Endothelial cell of umbilical vein (primary cell): ENCODE measurements around the gene ARHGEF39. TPM values are rescaled to one million over a fixed set of nuclear protein-coding genes. Genes with fewer than 3 reads are reported as not detected.

Experiments
- BruUV-seq: library from RNA; stranded (reverse); fragments of 400-500 nt; replicated peaks from 2 replicates; lab custom pipeline; 2021; lab: Mats Ljungman, UMichigan
- CTCF ChIA-PET: fragments of 300-600, 350-600 bp; sonication (Branson Sonifier 250); formaldehyde crosslinking; loops from one replicate; lab custom pipeline; 2021; ENCODE audit warnings: antibody characterized with exemption, inconsistent platforms; lab: Charles Lee
- POLR2A ChIA-PET: fragments of 300-600, 350-600 bp; sonication (Branson Sonifier 250); formaldehyde crosslinking; loops from one replicate; lab custom pipeline; 2021; ENCODE audit warnings: antibody characterized with exemption, inconsistent platforms; lab: Charles Lee
- DNase-seq: peaks from one replicate; pipeline ENCODE4 v3.0.0-alpha.2; 2011; ENCODE audit warnings: low read depth, low spot score
- FAIRE-seq: peaks from 2 replicates; lab custom pipeline; 2011; peaks lifted over from hg19 to GRCh38; lab: Jason Lieb, UNC
- H2AFZ ChIP-seq: 2 replicates; pipeline ENCODE4 v1.6.0; 2012; ENCODE audit warnings: low read depth, low read length, control low read depth, inconsistent platforms
- H3K27ac ChIP-seq: 2 replicates; pipeline ENCODE4 v1.5.1; 2011; ENCODE audit warnings: low read depth, mild to moderate bottlenecking, control low read depth, low read length, moderate library complexity; ENCODE audit not compliant: insufficient read depth
- H3K27me3 ChIP-seq, 2 experiments: 2 replicates each; pipeline versions ENCODE4 v1.6.0 to v1.6.1; 2011; ENCODE audit warnings: low read length in 2 of 2, mixed read lengths in 1 of 2; ENCODE audit not compliant: control insufficient read depth in 2 of 2, insufficient read depth in 2 of 2
- H3K36me3 ChIP-seq, 2 experiments: 2 replicates in 1 of 2; 3 replicates in 1 of 2; pipeline ENCODE4 v1.5.1; 2011; ENCODE audit warnings: low read length in 2 of 2, mild to moderate bottlenecking in 1 of 2, moderate library complexity in 1 of 2; ENCODE audit not compliant: control insufficient read depth in 2 of 2, insufficient read depth in 2 of 2; ENCODE audit errors: extremely low read depth in 1 of 2
- H3K4me1 ChIP-seq: 3 replicates; pipeline ENCODE4 v1.5.1; 2011; ENCODE audit warnings: mild to moderate bottlenecking, low read length; ENCODE audit not compliant: control insufficient read depth, insufficient read depth; ENCODE audit errors: extremely low read depth
- H3K4me2 ChIP-seq: 2 replicates; pipeline ENCODE4 v1.6.1; 2011; ENCODE audit warnings: low read length, control low read depth, mixed read lengths; ENCODE audit not compliant: insufficient read depth
- H3K4me3 ChIP-seq, 3 experiments: fragments of 200-600 bp in 1 of 3; sonication (generic), shearing (Covaris generic) in 1 of 3; replicated peaks in 1 of 3; 2 replicates each; pipeline ENCODE4 v1.5.1; 2011 to 2016; ENCODE audit warnings: control low read depth in 3 of 3, low read length in 3 of 3, mild to moderate bottlenecking in 2 of 3, inconsistent platforms in 1 of 3, low read depth in 1 of 3, moderate library complexity in 1 of 3; ENCODE audit not compliant: insufficient read depth in 1 of 3
- H3K79me2 ChIP-seq: 2 replicates; pipeline ENCODE4 v1.6.0; 2012; ENCODE audit warnings: low read length, inconsistent platforms; ENCODE audit not compliant: control insufficient read depth, insufficient read depth
- H3K9ac ChIP-seq: replicated peaks from 2 replicates; pipeline ENCODE3; 2011; ENCODE audit warnings: low read length, control low read depth; ENCODE audit not compliant: insufficient read depth; ENCODE audit errors: extremely low read depth
- H3K9me1 ChIP-seq: replicated peaks from 3 replicates; pipeline ENCODE4 v1.6.0; 2011; ENCODE audit warnings: mild to moderate bottlenecking, low read length; ENCODE audit not compliant: control insufficient read depth, insufficient read depth; ENCODE audit errors: extremely low read depth
- H3K9me3 ChIP-seq: replicated peaks from 2 replicates; pipeline ENCODE4 v1.5.1; 2012; ENCODE audit warnings: low read length, inconsistent platforms; ENCODE audit not compliant: control insufficient read depth, insufficient read depth
- H4K20me1 ChIP-seq: replicated peaks from 2 replicates; pipeline ENCODE3; 2011; ENCODE audit warnings: mild to moderate bottlenecking, low read length; ENCODE audit not compliant: control insufficient read depth, insufficient read depth; ENCODE audit errors: extremely low read depth
- FOS ChIP-seq: IDR thresholded peaks from 2 replicates; pipeline ENCODE4 v1.6.1; 2011; ENCODE audit warnings: mild to moderate bottlenecking, low read length, moderate library complexity, borderline replicate concordance; ENCODE audit not compliant: insufficient read depth
- GATA2 ChIP-seq: IDR thresholded peaks from 2 replicates; pipeline ENCODE4 v1.7.0; 2011; ENCODE audit warnings: low read depth, mild to moderate bottlenecking, moderate library complexity, mixed read lengths, low read length; ENCODE audit not compliant: insufficient read length, insufficient read depth
- MYC ChIP-seq: IDR thresholded peaks from one replicate; pipeline ENCODE4 v1.6.1; 2011; ENCODE audit warnings: mild to moderate bottlenecking, low read depth, low read length
- POLR2A ChIP-seq: IDR thresholded peaks from 2 replicates; pipeline ENCODE4 v1.6.1; 2012; ENCODE audit warnings: low read depth, mild to moderate bottlenecking, control low read depth, low read length
- dilution Hi-C: fragments of 300-500 bp; cut with MboI; formaldehyde crosslinking; loops from one replicate; pipeline ENCODE4 v1.15.0; 2019; ENCODE audit warnings: low sequenced_read_pairs; ENCODE audit not compliant: extremely low pct_ligation_motif_present
- intact Hi-C: fragments of 100-400 bp; cut with micrococcal nuclease; formaldehyde crosslinking; loops from one replicate; pipeline ENCODE4 v1.10.0; 2022
- polyA plus RNA-seq, 4 experiments: library from polyadenylated mRNA; depleted of rRNA in 3 of 4; stranded (reverse) in 3 of 4; unstranded in 1 of 4; fragments of >200 nt; gene quantifications; 2 replicates each; pipeline versions ENCODE4 v1.2.1 to v1.2.3, GENCODE V29; 2011 to 2012; ENCODE audit warnings: missing spikeins in 1 of 4
- total RNA-seq: library from RNA; stranded (reverse); gene quantifications from 2 replicates; pipeline ENCODE4 v1.2.3, GENCODE V29; 2021
- TF ChIP-seq, protein P1 (sequence below), 2 donors: IDR thresholded peaks; 1 replicate in 1 of 2; 2 replicates in 1 of 2; pipeline ENCODE4 v1.5.1; 2011; ENCODE audit warnings: low read length in 2 of 2, mild to moderate bottlenecking in 2 of 2, moderate library complexity in 2 of 2, control low read depth in 1 of 2, inconsistent platforms in 1 of 2, low read depth in 1 of 2; ENCODE audit not compliant: insufficient read depth in 1 of 2; ENCODE audit errors: extremely low read depth in 1 of 2

Gene ARHGEF39
- total and polyA plus RNA-seq, 2 donors (not counting 3 experiments of a cell fraction or from before 2014, with no cell fraction given) = 4.7 to 6.5 TPM

DNA sequence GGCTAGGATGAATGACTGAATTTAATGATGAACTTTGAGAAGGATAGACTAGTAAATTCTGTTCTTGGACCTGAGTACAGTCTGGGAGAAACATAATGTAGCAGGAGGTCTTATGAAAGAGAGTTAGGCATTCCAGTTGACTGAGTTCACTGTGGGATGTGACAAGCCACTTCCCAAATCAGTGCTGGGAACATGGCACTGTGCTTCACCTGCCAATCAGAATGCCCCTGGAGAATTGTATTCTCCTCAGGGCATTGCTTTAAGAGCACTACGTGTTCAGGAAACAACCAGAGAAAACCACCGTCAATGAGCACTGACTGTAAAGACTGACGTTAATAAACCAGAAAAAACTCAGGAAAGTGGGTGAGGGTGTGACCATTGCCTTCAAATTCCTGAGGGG lies 5.7 kb downstream of the ARHGEF39 start:
- POLR2A ChIA-PET = interaction anchor here (1.6 kb wide), 1 partner anchor 29 kb away, joined by 4 read pairs; no protein-coding TSS in a partner anchor
- Histone ChIP-seq H3K36me3 (peaks cover 0 to 8% of the 10 kb centered on the region in 2 experiments), H3K4me3 (peak overlapping the region in 1 of 3 experiments; percentile 87), H3K9me1 (no peaks in the 10 kb centered on the region), H3K9ac (peak overlapping the region; percentile 86), H3K4me1 (peaks cover 16% of the 10 kb centered on the region), H4K20me1 (no peaks in the 10 kb centered on the region), H2AFZ (no peak overlapping the region), H3K4me2 (peak overlapping the region; percentile 93), H3K27me3 (no peaks in the 10 kb centered on the region), H3K79me2 (peaks cover 4% of the 10 kb centered on the region), H3K27ac (peak overlapping the region; percentile 94), H3K9me3 (no peaks in the 10 kb centered on the region)
- BruUV-seq = no TSS peak
- dilution Hi-C loops (no loop called here), intact Hi-C loops (loop anchor here (5.0 kb wide), 2 partner anchors 167 to 248 kb away; partner anchors contain the start of genes HRCT1, RUSC2 and SPAAR)
- CTCF ChIA-PET = interaction anchor here (0.8 to 10.0 kb wide), 4 partner anchors 10 to 55 kb away, joined by 3 to 227 read pairs (median 8); partner anchors contain the start of gene TPM2
- no peak for DNase-seq
- TF ChIP-seq POLR2A (no peak), MYC (no peak), GATA2 (no peak)
- FAIRE-seq = peak; percentile 78

GRCh38 chr9:35658968-35659220 lies 6.1 kb downstream of the ARHGEF39 start:
- Histone ChIP-seq H3K79me2 (peaks cover 4% of the 10 kb centered on the region), H3K9ac (peak overlapping the region; percentile 86), H3K9me1 (no peaks in the 10 kb centered on the region), H3K27ac (peak overlapping the region; percentile 94), H4K20me1 (no peaks in the 10 kb centered on the region), H3K9me3 (no peaks in the 10 kb centered on the region), H3K4me2 (peak overlapping the region; percentile 93), H3K36me3 (peaks cover 0 to 8% of the 10 kb centered on the region in 2 experiments), H3K4me1 (peaks cover 12% of the 10 kb centered on the region), H3K4me3 (peak overlapping the region; percentile 84 to 87 (median 86)), H3K27me3 (no peaks in the 10 kb centered on the region), H2AFZ (peak overlapping the region; percentile 84)
- FAIRE-seq (peak; percentile 65), DNase-seq (no peak)
- CTCF ChIA-PET = interaction anchor here (0.8 to 10.0 kb wide), 5 partner anchors 10 to 68 kb away, joined by 3 to 227 read pairs (median 9); partner anchors contain the start of gene TPM2
- dilution Hi-C loops (no loop called here), intact Hi-C loops (loop anchor here (1.0 to 5.0 kb wide), 5 partner anchors 30 to 248 kb away; partner anchors contain the start of genes CREB3, HRCT1, RUSC2 and SPAAR)
- POLR2A ChIA-PET = interaction anchor here (1.6 kb wide), 1 partner anchor 29 kb away, joined by 4 read pairs; no protein-coding TSS in a partner anchor
- TF ChIP-seq, protein P1, sequence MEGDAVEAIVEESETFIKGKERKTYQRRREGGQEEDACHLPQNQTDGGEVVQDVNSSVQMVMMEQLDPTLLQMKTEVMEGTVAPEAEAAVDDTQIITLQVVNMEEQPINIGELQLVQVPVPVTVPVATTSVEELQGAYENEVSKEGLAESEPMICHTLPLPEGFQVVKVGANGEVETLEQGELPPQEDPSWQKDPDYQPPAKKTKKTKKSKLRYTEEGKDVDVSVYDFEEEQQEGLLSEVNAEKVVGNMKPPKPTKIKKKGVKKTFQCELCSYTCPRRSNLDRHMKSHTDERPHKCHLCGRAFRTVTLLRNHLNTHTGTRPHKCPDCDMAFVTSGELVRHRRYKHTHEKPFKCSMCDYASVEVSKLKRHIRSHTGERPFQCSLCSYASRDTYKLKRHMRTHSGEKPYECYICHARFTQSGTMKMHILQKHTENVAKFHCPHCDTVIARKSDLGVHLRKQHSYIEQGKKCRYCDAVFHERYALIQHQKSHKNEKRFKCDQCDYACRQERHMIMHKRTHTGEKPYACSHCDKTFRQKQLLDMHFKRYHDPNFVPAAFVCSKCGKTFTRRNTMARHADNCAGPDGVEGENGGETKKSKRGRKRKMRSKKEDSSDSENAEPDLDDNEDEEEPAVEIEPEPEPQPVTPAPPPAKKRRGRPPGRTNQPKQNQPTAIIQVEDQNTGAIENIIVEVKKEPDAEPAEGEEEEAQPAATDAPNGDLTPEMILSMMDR (IDR thresholded peaks at IDR 0.05; ENCODE audit: extremely low read depth in 1 of 2, insufficient read depth in 1 of 2, low read depth in 1 of 2, low read length in 2 of 2) = no peak
- no peak for TF ChIP-seq FOS
- no TSS peak for BruUV-seq
